ENCODE data around the gene RBFOX2. TPM values are rescaled to one million over a fixed set of nuclear protein-coding genes. Genes with fewer than 3 reads are reported as not detected.
"Not testable (repeated sequence)": the region's sequence is repeated elsewhere in the genome, so short reads cannot be mapped to it uniquely, and the experiment has no call there.

RBFOX2 gene
- polyA plus RNA-seq, 1 experiment, result 222 TPM

DNA sequence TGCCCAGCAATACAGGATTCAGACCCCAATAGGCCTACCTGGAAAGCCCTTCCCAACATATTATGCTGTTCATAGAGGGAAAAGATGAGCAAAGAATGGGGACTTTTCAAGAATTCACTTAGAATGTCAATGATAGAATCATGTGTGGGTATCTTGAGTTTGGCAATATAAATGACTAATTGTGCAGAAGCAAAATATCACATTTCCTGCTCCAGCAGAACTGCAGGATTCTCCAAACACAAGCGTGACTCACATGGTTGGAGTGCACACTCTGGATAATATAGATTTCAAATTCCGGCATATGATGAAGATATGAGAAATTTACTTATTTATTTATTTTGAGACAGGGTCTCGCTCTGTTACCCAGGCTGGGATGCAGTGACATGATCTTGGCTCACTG, 323.5 kb downstream of the RBFOX2 start:
- POLR2A ChIA-PET, result no interaction called here
- peak; percentile 26 for DNase-seq (ENCODE audit: low read depth)
- no peak overlapping the region for H3K4me3 ChIP-seq (ENCODE audit: low read depth, low read length)
- TF ChIP-seq, protein P1, sequence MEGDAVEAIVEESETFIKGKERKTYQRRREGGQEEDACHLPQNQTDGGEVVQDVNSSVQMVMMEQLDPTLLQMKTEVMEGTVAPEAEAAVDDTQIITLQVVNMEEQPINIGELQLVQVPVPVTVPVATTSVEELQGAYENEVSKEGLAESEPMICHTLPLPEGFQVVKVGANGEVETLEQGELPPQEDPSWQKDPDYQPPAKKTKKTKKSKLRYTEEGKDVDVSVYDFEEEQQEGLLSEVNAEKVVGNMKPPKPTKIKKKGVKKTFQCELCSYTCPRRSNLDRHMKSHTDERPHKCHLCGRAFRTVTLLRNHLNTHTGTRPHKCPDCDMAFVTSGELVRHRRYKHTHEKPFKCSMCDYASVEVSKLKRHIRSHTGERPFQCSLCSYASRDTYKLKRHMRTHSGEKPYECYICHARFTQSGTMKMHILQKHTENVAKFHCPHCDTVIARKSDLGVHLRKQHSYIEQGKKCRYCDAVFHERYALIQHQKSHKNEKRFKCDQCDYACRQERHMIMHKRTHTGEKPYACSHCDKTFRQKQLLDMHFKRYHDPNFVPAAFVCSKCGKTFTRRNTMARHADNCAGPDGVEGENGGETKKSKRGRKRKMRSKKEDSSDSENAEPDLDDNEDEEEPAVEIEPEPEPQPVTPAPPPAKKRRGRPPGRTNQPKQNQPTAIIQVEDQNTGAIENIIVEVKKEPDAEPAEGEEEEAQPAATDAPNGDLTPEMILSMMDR (IDR thresholded peaks at IDR 0.05; ENCODE audit: insufficient read depth, low read depth, low read length), result no peak
- CTCF ChIA-PET, result interaction anchor here (0.6 kb wide), 1 partner anchor 12 kb away, joined by 3 read pairs; no protein-coding TSS in a partner anchor
- H3K27me3 ChIP-seq (ENCODE audit: control insufficient read depth, insufficient read depth, low read length), result no peaks in the 10 kb centered on the region
- H3K36me3 ChIP-seq (ENCODE audit: control insufficient read depth, insufficient read depth, low read length), result no peaks in the 10 kb centered on the region

DNA sequence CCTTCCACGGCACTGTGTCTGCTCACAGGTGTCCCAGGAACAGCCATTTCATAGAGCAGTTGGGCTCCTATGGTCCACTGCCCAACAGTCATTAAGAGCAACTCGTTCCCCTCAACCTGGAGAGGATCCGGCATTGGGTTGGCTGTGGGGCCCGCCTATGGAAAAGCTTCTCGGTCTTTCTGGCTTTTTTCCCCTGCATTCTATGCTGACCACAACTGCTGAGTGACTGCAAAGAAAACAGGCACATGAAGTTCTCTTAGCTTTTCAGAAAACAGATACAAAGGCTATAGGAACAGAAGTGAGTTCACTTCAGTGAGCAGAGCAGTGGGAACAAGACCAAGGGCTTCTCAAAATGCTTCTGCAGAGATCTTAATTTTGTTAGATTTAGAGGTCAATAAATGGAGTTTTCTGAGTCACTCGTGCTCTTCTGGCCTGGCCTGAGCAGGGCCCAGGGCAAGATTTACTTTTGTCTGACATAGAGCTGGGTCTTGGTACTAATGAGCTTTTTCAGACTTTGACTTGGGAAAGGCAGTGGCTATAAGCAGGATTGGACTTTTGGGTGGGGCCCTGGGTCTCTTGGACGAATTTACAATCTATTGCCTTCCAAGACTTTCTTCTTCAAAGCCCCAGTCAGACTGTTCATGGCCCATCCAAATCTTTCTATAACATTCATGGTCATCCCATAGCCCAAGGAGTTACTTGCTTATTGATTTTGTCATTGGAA, 324.6 kb downstream of the RBFOX2 start:
- Histone ChIP-seq H3K27me3 (ENCODE audit: control insufficient read depth, insufficient read depth, low read length) (no peaks in the 10 kb centered on the region), H3K36me3 (ENCODE audit: control insufficient read depth, insufficient read depth, low read length) (no peaks in the 10 kb centered on the region), H3K4me3 (ENCODE audit: low read depth, low read length) (no peak overlapping the region)
- ChIA-PET CTCF (no interaction called here), POLR2A (no interaction called here)
- DNase-seq (ENCODE audit: low read depth), result no peak
- TF ChIP-seq, protein P1 (IDR thresholded peaks at IDR 0.05; ENCODE audit: insufficient read depth, low read depth, low read length), result no peak

DNA sequence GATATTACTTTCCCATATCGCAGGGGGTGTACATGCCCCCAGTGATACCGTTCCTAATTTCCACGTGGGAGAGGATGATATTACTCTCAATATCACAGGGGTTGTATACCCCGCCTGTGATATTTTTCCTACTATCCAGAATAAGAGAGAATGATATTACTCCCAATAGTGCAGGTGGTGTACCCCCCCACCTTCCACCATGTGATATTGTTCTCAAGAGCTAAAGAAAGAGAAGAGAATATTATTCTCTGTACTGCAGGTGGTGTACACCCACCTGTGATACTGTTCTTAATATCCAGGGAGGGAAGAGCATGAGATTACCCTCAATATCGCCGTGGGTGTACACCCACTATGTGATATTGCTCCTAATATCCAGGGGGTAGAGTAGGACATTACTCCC, 328.8 kb downstream of the RBFOX2 start:
- H3K4me3 ChIP-seq (ENCODE audit: low read depth, low read length); H3K36me3 ChIP-seq (ENCODE audit: control insufficient read depth, insufficient read depth, low read length); CTCF ChIA-PET; H3K27me3 ChIP-seq (ENCODE audit: control insufficient read depth, insufficient read depth, low read length); DNase-seq (ENCODE audit: low read depth); POLR2A ChIA-PET: not testable (repeated sequence)

- POLR2A ChIA-PET, result no interaction called here
- DNase-seq (ENCODE audit: low read depth), result no peak
- no peaks in the 10 kb centered on the region for H3K36me3 ChIP-seq (ENCODE audit: control insufficient read depth, insufficient read depth, low read length)
- H3K4me3 ChIP-seq (ENCODE audit: low read depth, low read length), result no peak overlapping the region
- CTCF ChIA-PET, result no interaction called here
- H3K27me3 ChIP-seq (ENCODE audit: control insufficient read depth, insufficient read depth, low read length), result no peaks in the 10 kb centered on the region
- TF ChIP-seq, protein P1 (IDR thresholded peaks at IDR 0.05; ENCODE audit: insufficient read depth, low read depth, low read length), result no peak
These were observed 331.5 kb downstream of the RBFOX2 start for GRCh38 chr22:35697142-35697541.

DNA sequence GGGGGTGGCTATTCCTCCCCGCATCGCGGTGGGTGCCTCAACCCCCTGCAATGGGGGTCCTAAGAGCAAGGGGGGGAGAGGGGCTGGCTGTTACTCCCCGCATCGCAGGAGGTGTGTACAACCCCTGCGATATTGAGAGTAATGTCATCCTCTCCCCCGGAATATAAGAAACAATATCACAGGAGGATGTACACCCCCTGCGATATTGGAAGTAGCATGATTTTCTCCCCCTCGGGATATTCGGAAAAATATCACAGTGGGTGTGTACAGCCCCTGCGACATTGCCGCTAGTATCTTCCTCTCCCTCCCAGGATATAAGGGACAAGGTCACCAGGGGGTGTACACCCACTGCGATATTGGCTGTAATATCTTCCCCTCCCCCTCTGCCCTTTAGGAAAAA, 333.4 kb downstream of the RBFOX2 start:
- ChIA-PET POLR2A (no interaction called here), CTCF (no interaction called here)
- TF ChIP-seq, protein P1 (IDR thresholded peaks at IDR 0.05; ENCODE audit: insufficient read depth, low read depth, low read length), result no peak

GRCh38 chr22:35690001-35690400, 338.6 kb downstream of the RBFOX2 start:
- CTCF ChIA-PET, result interaction anchor here (1.0 to 2.1 kb wide), 3 partner anchors 12 to 376 kb away, joined by 3 to 7 read pairs (median 4); no protein-coding TSS in a partner anchor

More for the DNA sequence above, 333.4 kb downstream of the RBFOX2 start:
- no peak for DNase-seq (ENCODE audit: low read depth)
- Histone ChIP-seq H3K36me3 (ENCODE audit: control insufficient read depth, insufficient read depth, low read length) (no peaks in the 10 kb centered on the region), H3K4me3 (ENCODE audit: low read depth, low read length) (no peak overlapping the region), H3K27me3 (ENCODE audit: control insufficient read depth, insufficient read depth, low read length) (no peaks in the 10 kb centered on the region)

More at GRCh38 chr22:35690001-35690400, 338.6 kb downstream of the RBFOX2 start:
- no peak for DNase-seq (ENCODE audit: low read depth)
- POLR2A ChIA-PET, result interaction anchor here (0.7 kb wide), 1 partner anchor 31 kb away, joined by 4 read pairs; no protein-coding TSS in a partner anchor
- H3K36me3 ChIP-seq (ENCODE audit: control insufficient read depth, insufficient read depth, low read length), result no peaks in the 10 kb centered on the region
- no peaks in the 10 kb centered on the region for H3K27me3 ChIP-seq (ENCODE audit: control insufficient read depth, insufficient read depth, low read length)
- TF ChIP-seq, protein P1 (IDR thresholded peaks at IDR 0.05; ENCODE audit: insufficient read depth, low read depth, low read length), result no peak
- H3K4me3 ChIP-seq (ENCODE audit: low read depth, low read length), result no peak overlapping the region
